Testis (tissue), 2 donors: Measurements from ENCODE around the gene IL23A.

Source experiments
- POLR2A ChIP-seq: fragments of 450-650 bp; IDR thresholded peaks from one replicate; pipeline ENCODE4 v1.6.1; 2017; ENCODE audit warnings: antibody characterized with exemption, mild to moderate bottlenecking, moderate library complexity
- TF ChIP-seq, protein P1 (sequence below), 3 experiments: fragments of 450-650 bp in 2 of 3; fragments of 200-600 bp in 1 of 3; sonication (generic) in 1 of 3; IDR thresholded peaks; one replicate each; pipeline ENCODE4 v1.5.1; 2016 to 2019; ENCODE audit warnings: antibody characterized with exemption in 3 of 3, mild to moderate bottlenecking in 2 of 3, moderate library complexity in 1 of 3

GRCh38 chr12:56326533-56326932, 12.2 kb upstream of the IL23A start:
- TF ChIP-seq, protein P1, sequence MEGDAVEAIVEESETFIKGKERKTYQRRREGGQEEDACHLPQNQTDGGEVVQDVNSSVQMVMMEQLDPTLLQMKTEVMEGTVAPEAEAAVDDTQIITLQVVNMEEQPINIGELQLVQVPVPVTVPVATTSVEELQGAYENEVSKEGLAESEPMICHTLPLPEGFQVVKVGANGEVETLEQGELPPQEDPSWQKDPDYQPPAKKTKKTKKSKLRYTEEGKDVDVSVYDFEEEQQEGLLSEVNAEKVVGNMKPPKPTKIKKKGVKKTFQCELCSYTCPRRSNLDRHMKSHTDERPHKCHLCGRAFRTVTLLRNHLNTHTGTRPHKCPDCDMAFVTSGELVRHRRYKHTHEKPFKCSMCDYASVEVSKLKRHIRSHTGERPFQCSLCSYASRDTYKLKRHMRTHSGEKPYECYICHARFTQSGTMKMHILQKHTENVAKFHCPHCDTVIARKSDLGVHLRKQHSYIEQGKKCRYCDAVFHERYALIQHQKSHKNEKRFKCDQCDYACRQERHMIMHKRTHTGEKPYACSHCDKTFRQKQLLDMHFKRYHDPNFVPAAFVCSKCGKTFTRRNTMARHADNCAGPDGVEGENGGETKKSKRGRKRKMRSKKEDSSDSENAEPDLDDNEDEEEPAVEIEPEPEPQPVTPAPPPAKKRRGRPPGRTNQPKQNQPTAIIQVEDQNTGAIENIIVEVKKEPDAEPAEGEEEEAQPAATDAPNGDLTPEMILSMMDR (IDR thresholded peaks at IDR 0.05): no peak
- no peak for TF ChIP-seq POLR2A
